ENCODE measurements around the gene RBM33. TPM values are rescaled to one million over a fixed set of nuclear protein-coding genes. Genes with fewer than 3 reads are reported as not detected.

The RBM33 gene
- total and polyA plus RNA-seq, 2 of the 8 experiments (the other 6 are each of a cell fraction or from before 2014, with no cell fraction given): 16.5 to 64.6 TPM

- peaks cover 5 to 7% of the 10 kb centered on the region in 2 experiments; a peak in 1 of 4 replicates for H3K9me3 ChIP-seq (ENCODE audit: insufficient read depth in 2 of 2, low read depth in 1 of 2, low read length in 1 of 2)
- H4K20me1 ChIP-seq (replicated peaks in 1 of 2; ENCODE audit: control insufficient read depth in 1 of 2, insufficient read depth in 2 of 2, low read length in 2 of 2): peaks cover 0 to 7% of the 10 kb centered on the region in 2 experiments
- TF ChIP-seq POLR2AphosphoS5 (IDR thresholded peaks at IDR 0.05; ENCODE audit: low read depth, low read length) (no peak), CHD1 (IDR thresholded peaks at IDR 0.05; ENCODE audit: low read depth, low read length) (no peak)
These were observed 151.5 kb downstream of the RBM33 start for GRCh38 chr7:155795951-155796350.

More at GRCh38 chr7:155795951-155796350, 151.5 kb downstream of the RBM33 start:
- Histone ChIP-seq H3K4ac (replicated peaks; ENCODE audit: insufficient read length, low read depth, low read length) (no peak overlapping the region), H2AFZ (ENCODE audit: low read length) (no peak overlapping the region), H2BK20ac (ENCODE audit: low read length) (no peak overlapping the region), H3K4me2 (ENCODE audit: insufficient read depth in 1 of 2, low read depth in 2 of 2, low read length in 2 of 2) (no peak overlapping the region), H2BK120ac (replicated peaks; ENCODE audit: low read depth, low read length) (no peak overlapping the region), H2AK5ac (ENCODE audit: low read depth, low read length) (no peak overlapping the region), H2BK12ac (ENCODE audit: low read depth, low read length) (no peak overlapping the region), H3K14ac (ENCODE audit: insufficient read length) (no peak overlapping the region), H3K27ac (ENCODE audit: low read depth, low read length) (no peak overlapping the region), H3K4me1 (replicated peaks in 1 of 4; ENCODE audit: control insufficient read depth in 3 of 4, insufficient read depth in 4 of 4, low read length in 3 of 4) (no peaks in the 10 kb centered on the region), H3K18ac (ENCODE audit: extremely low read depth, low read length) (no peak overlapping the region), H4K91ac (replicated peaks; ENCODE audit: insufficient read length, low read length) (no peak overlapping the region), H3K79me1 (ENCODE audit: low read depth, low read length) (0 out of 2 replicates have a peak, but pooled peaks cover 2% of the 10 kb centered on the region), H3K27me3 (replicated peaks in 1 of 4; ENCODE audit: control insufficient read depth in 3 of 4, extremely low read depth in 1 of 4, insufficient read depth in 3 of 4, low read length in 3 of 4) (peaks cover 7 to 50% (median 38%) of the 10 kb centered on the region in 4 experiments), H2BK15ac (ENCODE audit: low read length) (no peak overlapping the region), H3K9ac (replicated peaks in 1 of 4; ENCODE audit: extremely low read depth in 1 of 4, low read depth in 3 of 4, low read length in 3 of 4) (no peak overlapping the region), H3K4me3 (ENCODE audit: extremely low read depth in 1 of 4, insufficient read depth in 2 of 4, low read depth in 3 of 4, low read length in 4 of 4) (no peak overlapping the region), H3K56ac (replicated peaks; ENCODE audit: insufficient read length, low read depth, low read length) (no peak overlapping the region), H2BK5ac (ENCODE audit: low read depth, low read length) (no peak overlapping the region), H3K23me2 (ENCODE audit: low read depth, low read length) (peaks cover 9% of the 10 kb centered on the region), H3K79me2 (ENCODE audit: control insufficient read depth in 1 of 2, insufficient read depth in 2 of 2, low read length in 2 of 2) (no peaks in the 10 kb centered on the region), H4K5ac (ENCODE audit: insufficient read length, low read depth, low read length) (no peak overlapping the region), H4K8ac (ENCODE audit: extremely low read depth, insufficient read depth, low read length) (peak overlapping the region; percentile 63; the same call in 1 of the 2 replicates), H3K36me3 (ENCODE audit: control insufficient read depth in 2 of 4, insufficient read depth in 4 of 4, low read length in 3 of 4) (no peaks in the 10 kb centered on the region), H3K23ac (ENCODE audit: insufficient read length) (no peak overlapping the region)
- POLR2A ChIA-PET (ENCODE audit: partially characterized antibody): no interaction called here
- WGBS, 2 experiments (ENCODE audit: extremely low coverage in 1 of 2, insufficient coverage in 1 of 2, insufficient read length in 1 of 2, insufficient replicate concordance in 2 of 2, low coverage in 1 of 2, low lambda C conversion rate in 2 of 2, missing lambda C conversion rate in 1 of 2): 92% methylated on average over 8 of the region's 8 CpGs; no CpG with 5 or more reads in 1 of the 2 experiments
- FAIRE-seq: no peak
- DNase-seq (ENCODE audit: low read depth in 1 of 2, low spot score in 2 of 2): no peak
- CTCF ChIA-PET (ENCODE audit: partially characterized antibody): interaction anchor here (0.8 to 1.8 kb wide), 6 partner anchors 15 to 915 kb away, joined by 3 to 5 read pairs (median 3); no protein-coding TSS in a partner anchor
